Measurements from ENCODE around the gene LIF.

LIF gene

GRCh38 chr22:30267382-30268302, 21.1 kb upstream of the LIF start:
- Mint-ChIP-seq H3K27me3 (ENCODE audit: low read depth) (peaks cover 13% of the 10 kb centered on the region), H3K9me3 (no peaks in the 10 kb centered on the region), H3K27ac (no peak overlapping the region), H3K4me3 (no peak overlapping the region), H3K4me1 (no peaks in the 10 kb centered on the region), H3K36me3 (ENCODE audit: low read depth) (no peaks in the 10 kb centered on the region)
- TF ChIP-seq CTCF (IDR thresholded peaks at IDR 0.05; ENCODE audit: unreplicated experiment in 3 of 3): no peak

GRCh38 chr22:30266445-30267381, 20.2 kb upstream of the LIF start, which contains the start of gene OSM:
TSS of gene OSM (minus strand) at chr22:30266851. CDS start at chr22:30266799, 52 bp downstream.
- peaks cover 10% of the 10 kb centered on the region for H3K27me3 Mint-ChIP-seq (ENCODE audit: low read depth)
- no peak within 1 kb of the TSS for H3K27ac Mint-ChIP-seq

GRCh38 chr22:30265823-30266444, 19.4 kb upstream of the LIF start:
- peaks cover 10% of the 10 kb centered on the region for H3K27me3 Mint-ChIP-seq (ENCODE audit: low read depth)
- H3K9me3 Mint-ChIP-seq: no peaks in the 10 kb centered on the region
- H3K27ac Mint-ChIP-seq: no peak overlapping the region
- TF ChIP-seq CTCF (IDR thresholded peaks at IDR 0.05; ENCODE audit: unreplicated experiment in 3 of 3): no peak
- H3K4me3 Mint-ChIP-seq: no peak overlapping the region
- H3K4me1 Mint-ChIP-seq: no peaks in the 10 kb centered on the region
- H3K36me3 Mint-ChIP-seq (ENCODE audit: low read depth): no peaks in the 10 kb centered on the region

More at GRCh38 chr22:30266445-30267381, 20.2 kb upstream of the LIF start, which contains the start of gene OSM:
- no peak for TF ChIP-seq CTCF (IDR thresholded peaks at IDR 0.05; ENCODE audit: unreplicated experiment in 3 of 3)
- no peaks in the 10 kb centered on the region for H3K36me3 Mint-ChIP-seq (ENCODE audit: low read depth)
- no peaks in the 10 kb centered on the region for H3K9me3 Mint-ChIP-seq
- H3K4me1 Mint-ChIP-seq: no peaks in the 10 kb centered on the region
- no peak within 1 kb of the TSS for H3K4me3 Mint-ChIP-seq

- no peak for TF ChIP-seq CTCF (IDR thresholded peaks at IDR 0.05; ENCODE audit: unreplicated experiment in 3 of 3)
- no peaks in the 10 kb centered on the region for H3K4me1 Mint-ChIP-seq
- H3K4me3 Mint-ChIP-seq: no peak overlapping the region
- no peaks in the 10 kb centered on the region for H3K36me3 Mint-ChIP-seq (ENCODE audit: low read depth)
- peaks cover 10% of the 10 kb centered on the region for H3K27me3 Mint-ChIP-seq (ENCODE audit: low read depth)
- no peak overlapping the region for H3K27ac Mint-ChIP-seq
- H3K9me3 Mint-ChIP-seq: no peaks in the 10 kb centered on the region
Observed at GRCh38 chr22:30265131-30265720, 18.7 kb upstream of the LIF start.

- H3K4me1 Mint-ChIP-seq: no peaks in the 10 kb centered on the region
- H3K9me3 Mint-ChIP-seq: no peaks in the 10 kb centered on the region
- H3K27ac Mint-ChIP-seq: no peak overlapping the region
- H3K36me3 Mint-ChIP-seq (ENCODE audit: low read depth): no peaks in the 10 kb centered on the region
- peaks cover 11% of the 10 kb centered on the region for H3K27me3 Mint-ChIP-seq (ENCODE audit: low read depth)
- TF ChIP-seq CTCF (IDR thresholded peaks at IDR 0.05; ENCODE audit: unreplicated experiment in 3 of 3): no peak
- no peak overlapping the region for H3K4me3 Mint-ChIP-seq
Observed at GRCh38 chr22:30263883-30264282, 17.3 kb upstream of the LIF start.

Data from nephron (organoid).